Measurements from ENCODE around the gene RSAD2.

The RSAD2 gene

GRCh38 chr2:6877402-6878304 lies at the start of gene RSAD2:
Gene RSAD2 (plus strand): TSS chr2:6877777. CDS start chr2:6877801, 24 bp downstream.
- TF ChIP-seq CTCF (IDR thresholded peaks at IDR 0.05; ENCODE audit: unreplicated experiment in 3 of 3) = no peak
- H3K4me3 Mint-ChIP-seq = peak within 1 kb of the TSS in 2 of 3 experiments; percentile 4 to 25
- peaks cover 13% of the 10 kb centered on the region for H3K4me1 Mint-ChIP-seq
- peaks cover 18% of the 10 kb centered on the region for H3K9me3 Mint-ChIP-seq
- no peaks in the 10 kb centered on the region for H3K36me3 Mint-ChIP-seq (ENCODE audit: low read depth)
- H3K27ac Mint-ChIP-seq = no peak within 1 kb of the TSS
- peaks cover 6% of the 10 kb centered on the region for H3K27me3 Mint-ChIP-seq (ENCODE audit: low read depth)

- peak overlapping the region in 1 of 3 experiments; percentile 27 for H3K4me3 Mint-ChIP-seq
- H3K36me3 Mint-ChIP-seq (ENCODE audit: low read depth) = peaks cover 11% of the 10 kb centered on the region
- peaks cover 7% of the 10 kb centered on the region for H3K27me3 Mint-ChIP-seq (ENCODE audit: low read depth)
- peak overlapping the region; percentile 55 to 87 (median 86) for H3K27ac Mint-ChIP-seq
- TF ChIP-seq CTCF (IDR thresholded peaks at IDR 0.05; ENCODE audit: unreplicated experiment in 3 of 3) = peak; percentile 46 to 67 (median 48)
- peaks cover 20% of the 10 kb centered on the region for H3K4me1 Mint-ChIP-seq
- H3K9me3 Mint-ChIP-seq = peaks cover 37% of the 10 kb centered on the region
Measured at GRCh38 chr2:6828299-6828584, 49.3 kb upstream of the RSAD2 start.

GRCh38 chr2:6831229-6831628 lies 46.3 kb upstream of the RSAD2 start:
- Mint-ChIP-seq H3K4me3 (no peak overlapping the region), H3K4me1 (peaks cover 13% of the 10 kb centered on the region), H3K27ac (no peak overlapping the region), H3K27me3 (ENCODE audit: low read depth) (peaks cover 7% of the 10 kb centered on the region), H3K9me3 (peaks cover 52% of the 10 kb centered on the region), H3K36me3 (ENCODE audit: low read depth) (peaks cover 15% of the 10 kb centered on the region)
- no peak for TF ChIP-seq CTCF (IDR thresholded peaks at IDR 0.05; ENCODE audit: unreplicated experiment in 3 of 3)

GRCh38 chr2:6832596-6833299 lies 44.8 kb upstream of the RSAD2 start:
- TF ChIP-seq CTCF (IDR thresholded peaks at IDR 0.05; ENCODE audit: unreplicated experiment in 3 of 3) = no peak
- peaks cover 59% of the 10 kb centered on the region for H3K9me3 Mint-ChIP-seq
- peak overlapping the region in 1 of 3 experiments; percentile 29 for H3K27ac Mint-ChIP-seq
- H3K36me3 Mint-ChIP-seq (ENCODE audit: low read depth) = peaks cover 15% of the 10 kb centered on the region
- no peak overlapping the region for H3K4me3 Mint-ChIP-seq
- peaks cover 6% of the 10 kb centered on the region for H3K4me1 Mint-ChIP-seq
- H3K27me3 Mint-ChIP-seq (ENCODE audit: low read depth) = peaks cover 7% of the 10 kb centered on the region

GRCh38 chr2:6833300-6833604 lies 44.3 kb upstream of the RSAD2 start:
- peaks cover 58% of the 10 kb centered on the region for H3K9me3 Mint-ChIP-seq
- no peak for TF ChIP-seq CTCF (IDR thresholded peaks at IDR 0.05; ENCODE audit: unreplicated experiment in 3 of 3)
- H3K36me3 Mint-ChIP-seq (ENCODE audit: low read depth) = peaks cover 15% of the 10 kb centered on the region
- peaks cover 7% of the 10 kb centered on the region for H3K27me3 Mint-ChIP-seq (ENCODE audit: low read depth)
- H3K4me3 Mint-ChIP-seq = no peak overlapping the region
- peaks cover 1% of the 10 kb centered on the region for H3K4me1 Mint-ChIP-seq
- H3K27ac Mint-ChIP-seq = no peak overlapping the region
